Measurements from ENCODE around the gene CHMP6. TPM values are rescaled to one million over a fixed set of nuclear protein-coding genes. Genes with fewer than 3 reads are reported as not detected.

Gene CHMP6
- polyA plus RNA-seq, 3 donors = 20.3 to 44.8 (median 44.1) TPM

- TF ChIP-seq, protein P1, sequence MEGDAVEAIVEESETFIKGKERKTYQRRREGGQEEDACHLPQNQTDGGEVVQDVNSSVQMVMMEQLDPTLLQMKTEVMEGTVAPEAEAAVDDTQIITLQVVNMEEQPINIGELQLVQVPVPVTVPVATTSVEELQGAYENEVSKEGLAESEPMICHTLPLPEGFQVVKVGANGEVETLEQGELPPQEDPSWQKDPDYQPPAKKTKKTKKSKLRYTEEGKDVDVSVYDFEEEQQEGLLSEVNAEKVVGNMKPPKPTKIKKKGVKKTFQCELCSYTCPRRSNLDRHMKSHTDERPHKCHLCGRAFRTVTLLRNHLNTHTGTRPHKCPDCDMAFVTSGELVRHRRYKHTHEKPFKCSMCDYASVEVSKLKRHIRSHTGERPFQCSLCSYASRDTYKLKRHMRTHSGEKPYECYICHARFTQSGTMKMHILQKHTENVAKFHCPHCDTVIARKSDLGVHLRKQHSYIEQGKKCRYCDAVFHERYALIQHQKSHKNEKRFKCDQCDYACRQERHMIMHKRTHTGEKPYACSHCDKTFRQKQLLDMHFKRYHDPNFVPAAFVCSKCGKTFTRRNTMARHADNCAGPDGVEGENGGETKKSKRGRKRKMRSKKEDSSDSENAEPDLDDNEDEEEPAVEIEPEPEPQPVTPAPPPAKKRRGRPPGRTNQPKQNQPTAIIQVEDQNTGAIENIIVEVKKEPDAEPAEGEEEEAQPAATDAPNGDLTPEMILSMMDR (IDR thresholded peaks at IDR 0.05) = no peak
- peaks cover 27 to 36% (median 31%) of the 10 kb centered on the region in 3 donors for H3K27me3 Mint-ChIP-seq (ENCODE audit: low read depth in 3 of 3)
- intact Hi-C loops (cut with micrococcal nuclease) = no loop called here
- WGBS (ENCODE audit: insufficient coverage) = 96% methylated on average over 38 of the region's 40 CpGs
- Histone ChIP-seq H2AFZ (ENCODE audit: insufficient read depth, low read depth, low read length, poor library complexity, severe bottlenecking) (no peak overlapping the region), H3K36me3 (replicated peaks in 1 of 2; ENCODE audit: control insufficient read depth in 1 of 2, insufficient read depth in 2 of 2, low read length in 2 of 2) (peaks cover 54 to 57% of the 10 kb centered on the region in 2 donors), H3K4me3 (replicated peaks in 1 of 3; ENCODE audit: low read depth in 2 of 3, low read length in 3 of 3) (no peak overlapping the region), H3K27ac (ENCODE audit: low read depth in 1 of 2, low read length in 2 of 2) (no peak overlapping the region), H3K4me1 (ENCODE audit: control insufficient read depth in 1 of 2, insufficient read depth in 2 of 2, low read length in 2 of 2) (peaks cover 12 to 14% of the 10 kb centered on the region in 2 donors), H3K4me2 (replicated peaks; ENCODE audit: extremely low read depth, low read length, poor library complexity, severe bottlenecking) (no peak overlapping the region), H3K79me2 (ENCODE audit: insufficient read depth, low read length) (no peaks in the 10 kb centered on the region), H3K9ac (ENCODE audit: insufficient read depth, low read length, poor library complexity, severe bottlenecking) (no peak overlapping the region), H3K27me3 (ENCODE audit: control insufficient read depth in 2 of 2, insufficient read depth in 2 of 2, low read length in 2 of 2) (peaks cover 12 to 32% of the 10 kb centered on the region in 2 donors), H4K20me1 (ENCODE audit: insufficient read depth, low read length) (peaks cover 9% of the 10 kb centered on the region), H3K9me3 (replicated peaks in 1 of 2; ENCODE audit: control insufficient read depth in 1 of 2, insufficient read depth in 1 of 2, low read length in 2 of 2) (peaks cover 0 to 5% of the 10 kb centered on the region in 2 donors)
- peaks cover 21% of the 10 kb centered on the region for H3K4me1 Mint-ChIP-seq
- peaks cover 49 to 58% of the 10 kb centered on the region in 2 donors for H3K36me3 Mint-ChIP-seq
- peak overlapping the region in 1 of 7 donors; percentile 13 for H3K27ac Mint-ChIP-seq
- no peak overlapping the region for H3K4me3 Mint-ChIP-seq
- peaks cover 0 to 12% (median 3%) of the 10 kb centered on the region in 7 donors for H3K9me3 Mint-ChIP-seq
- no peak for DNase-seq
Observed at GRCh38 chr17:80999536-81000333, 8.1 kb downstream of the CHMP6 start.

DNA sequence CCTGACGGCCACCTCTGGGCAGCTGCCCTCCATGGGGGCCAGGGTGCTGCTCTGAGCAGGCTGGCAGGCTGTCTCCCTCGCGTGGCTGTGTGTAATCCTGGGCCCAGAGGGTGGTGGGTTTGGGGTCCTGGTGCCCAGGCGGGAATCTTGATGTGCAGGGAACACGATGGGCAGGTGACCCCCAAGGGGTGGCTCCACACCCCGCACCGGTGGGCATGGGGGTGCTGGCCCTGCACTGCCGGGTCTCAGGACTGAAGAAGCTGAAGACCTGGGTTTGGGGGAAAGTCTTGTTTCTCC, 8.6 kb downstream of the CHMP6 start:
- Mint-ChIP-seq H3K4me1 (peaks cover 23% of the 10 kb centered on the region), H3K27me3 (ENCODE audit: low read depth in 3 of 3) (peaks cover 32 to 41% (median 36%) of the 10 kb centered on the region in 3 donors), H3K36me3 (peaks cover 46 to 53% of the 10 kb centered on the region in 2 donors), H3K4me3 (no peak overlapping the region), H3K9me3 (peaks cover 0 to 16% (median 6%) of the 10 kb centered on the region in 7 donors), H3K27ac (no peak overlapping the region)
- no peak for DNase-seq
- H3K9ac ChIP-seq (ENCODE audit: insufficient read depth, low read length, poor library complexity, severe bottlenecking) = no peak overlapping the region
- peaks cover 15 to 38% of the 10 kb centered on the region in 2 donors for H3K27me3 ChIP-seq (ENCODE audit: control insufficient read depth in 2 of 2, insufficient read depth in 2 of 2, low read length in 2 of 2)
- no peak overlapping the region for H3K27ac ChIP-seq (ENCODE audit: low read depth in 1 of 2, low read length in 2 of 2)
- no peak overlapping the region for H3K4me3 ChIP-seq (replicated peaks in 1 of 3; ENCODE audit: low read depth in 2 of 3, low read length in 3 of 3)
- H3K36me3 ChIP-seq (replicated peaks in 1 of 2; ENCODE audit: control insufficient read depth in 1 of 2, insufficient read depth in 2 of 2, low read length in 2 of 2) = peaks cover 49 to 52% of the 10 kb centered on the region in 2 donors
- H3K79me2 ChIP-seq (ENCODE audit: insufficient read depth, low read length) = no peaks in the 10 kb centered on the region
- peaks cover 12 to 15% of the 10 kb centered on the region in 2 donors for H3K4me1 ChIP-seq (ENCODE audit: control insufficient read depth in 1 of 2, insufficient read depth in 2 of 2, low read length in 2 of 2)
- H3K9me3 ChIP-seq (replicated peaks in 1 of 2; ENCODE audit: control insufficient read depth in 1 of 2, insufficient read depth in 1 of 2, low read length in 2 of 2) = peaks cover 0 to 5% of the 10 kb centered on the region in 2 donors
- peaks cover 9% of the 10 kb centered on the region for H4K20me1 ChIP-seq (ENCODE audit: insufficient read depth, low read length)
- intact Hi-C loops (cut with micrococcal nuclease) = no loop called here
- TF ChIP-seq, protein P1 (IDR thresholded peaks at IDR 0.05) = no peak
- H2AFZ ChIP-seq (ENCODE audit: insufficient read depth, low read depth, low read length, poor library complexity, severe bottlenecking) = no peak overlapping the region
- no peak overlapping the region for H3K4me2 ChIP-seq (replicated peaks; ENCODE audit: extremely low read depth, low read length, poor library complexity, severe bottlenecking)
- 100% methylated on average over 7 of the region's 8 CpGs for WGBS (ENCODE audit: insufficient coverage)

All from CD14-positive monocyte (primary cell).